Activated gamma-delta T cell treated with Interleukin-2 at 50 U/mL for 16 hours (primary cell): ENCODE data around the gene C10orf90.

ENCODE experiments used
- DNase-seq: peaks from one replicate; pipeline ENCODE4 v3.0.0-alpha.2; 2020

Gene C10orf90

DNA sequence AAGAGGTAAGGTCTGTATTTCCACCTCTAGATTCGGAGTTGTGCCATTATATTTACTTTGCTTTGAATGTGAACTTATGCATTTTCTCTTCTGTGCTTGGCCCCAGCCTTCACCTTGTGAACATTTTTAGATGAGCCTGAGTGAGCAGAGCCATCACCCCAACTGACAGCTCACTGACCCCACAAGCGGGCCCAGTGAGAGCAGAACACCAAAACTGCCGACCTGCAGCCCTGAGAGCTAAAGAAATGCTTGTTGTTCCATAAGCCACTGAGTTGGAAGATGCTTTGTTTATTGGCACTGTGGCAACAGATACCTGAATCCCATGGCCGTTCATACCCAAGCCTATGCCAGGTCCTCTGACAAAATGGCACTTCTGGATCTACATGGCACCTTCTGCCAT is 37.8 kb downstream of the C10orf90 start:
- no peak for DNase-seq

DNA sequence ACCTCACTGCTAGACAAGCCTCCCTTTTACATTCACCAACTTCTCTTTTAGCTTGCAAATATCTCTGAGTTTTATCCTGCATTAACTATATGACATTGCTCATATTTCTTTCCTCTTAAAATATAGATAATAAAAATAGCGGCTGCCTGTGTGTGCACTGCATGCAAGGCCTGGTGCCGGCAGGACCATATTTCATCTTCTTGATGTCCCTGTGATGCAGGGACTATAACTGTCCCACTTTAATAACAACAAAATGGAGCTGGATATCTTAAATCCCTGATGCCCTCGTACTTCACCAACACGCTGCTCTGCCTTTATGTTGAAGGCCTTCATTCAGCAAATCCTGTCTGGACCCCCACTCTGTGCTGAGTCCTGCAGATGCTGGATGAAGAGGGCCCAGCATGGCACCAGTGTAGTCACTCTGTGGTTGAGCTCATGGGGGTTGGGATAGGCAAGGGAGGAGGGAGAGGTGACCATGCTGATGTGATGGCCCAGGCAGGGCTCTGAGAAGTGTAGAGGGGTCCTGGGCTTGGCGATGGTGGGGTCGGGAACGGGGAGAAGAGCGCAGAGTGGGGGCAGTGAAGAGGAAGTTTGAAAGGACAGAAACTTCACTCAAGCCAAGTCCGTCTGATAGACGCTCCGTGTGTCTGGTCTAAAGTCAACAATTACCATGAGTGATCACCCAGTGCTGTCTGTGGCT is 40.4 kb downstream of the C10orf90 start:
- DNase-seq, result no peak

DNA sequence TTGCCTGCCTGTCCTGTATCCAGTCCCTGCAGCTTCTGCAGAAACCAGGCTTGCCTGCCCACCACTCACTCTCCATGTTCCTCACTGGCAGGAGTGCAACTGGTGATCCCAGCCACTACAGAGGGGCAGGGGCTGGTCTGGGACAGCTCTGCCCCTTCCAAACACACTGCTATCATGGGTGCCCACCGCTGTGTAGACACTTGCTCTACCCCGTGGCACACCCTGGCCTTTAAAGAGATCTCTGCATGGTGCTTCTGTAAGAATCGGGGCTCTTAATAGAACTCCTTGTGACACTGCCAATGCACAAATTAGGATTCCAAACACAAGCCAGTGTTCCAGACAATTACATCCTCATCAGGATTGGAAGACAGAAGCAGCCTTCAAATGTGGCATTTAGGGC is 41.7 kb downstream of the C10orf90 start:
- no peak for DNase-seq

DNA sequence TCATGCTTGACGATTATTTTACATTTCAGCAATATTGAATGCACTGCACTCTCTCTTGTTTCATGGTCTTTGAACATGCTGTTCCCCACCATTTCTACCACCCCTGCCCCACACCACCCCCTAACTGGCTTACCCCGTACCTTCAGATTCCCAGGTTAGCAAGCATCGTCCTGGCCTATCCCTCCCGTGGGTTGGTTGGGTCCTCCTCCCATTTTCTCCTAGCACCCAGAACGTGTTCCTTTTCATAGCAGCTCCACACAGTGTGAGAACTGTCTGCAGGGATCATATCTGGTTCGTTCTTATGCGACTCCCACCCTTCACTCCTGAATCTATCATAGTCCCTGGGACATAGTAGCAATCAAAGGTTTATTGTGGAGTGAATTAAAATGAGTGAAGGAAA is 48.6 kb downstream of the C10orf90 start:
- no peak for DNase-seq

DNA sequence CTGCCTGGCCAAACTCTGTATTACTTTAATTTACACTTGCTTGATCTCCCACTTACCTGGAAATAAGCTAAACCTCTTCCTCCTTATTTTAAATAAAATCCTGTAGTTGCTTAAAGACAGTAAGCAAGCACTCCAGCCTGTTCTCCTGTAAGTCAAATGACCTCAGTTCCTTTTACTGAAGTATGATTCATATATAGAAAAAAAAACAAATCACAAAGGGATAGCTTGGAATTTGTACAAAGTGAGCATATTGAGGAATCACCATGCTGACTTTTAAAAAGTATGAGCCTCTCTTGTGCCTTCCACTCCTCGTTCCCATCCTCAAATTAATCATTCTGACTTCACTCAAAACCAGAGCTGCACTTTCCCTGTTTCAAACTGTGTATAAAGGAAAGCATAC is 52.0 kb downstream of the C10orf90 start:
- no peak for DNase-seq

DNA sequence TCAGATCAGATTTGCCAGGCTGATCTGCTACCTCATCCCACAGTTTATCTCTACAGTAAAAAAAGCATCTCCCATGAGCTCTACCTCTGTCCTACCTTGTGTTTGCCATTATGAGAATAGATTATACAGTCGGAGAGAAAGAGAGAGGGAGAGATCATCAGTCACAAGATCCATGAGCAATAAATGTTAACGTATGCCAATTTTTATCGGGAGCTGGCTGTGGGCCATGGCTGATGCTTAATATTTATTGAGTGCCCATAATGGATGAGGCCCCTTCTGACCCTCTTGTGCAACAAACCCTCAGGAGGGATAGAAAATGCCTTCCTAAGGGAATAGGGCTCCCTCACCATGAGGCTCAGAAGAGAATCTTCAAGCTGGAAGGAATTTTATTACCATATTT is 52.8 kb downstream of the C10orf90 start:
- DNase-seq, result no peak

DNA sequence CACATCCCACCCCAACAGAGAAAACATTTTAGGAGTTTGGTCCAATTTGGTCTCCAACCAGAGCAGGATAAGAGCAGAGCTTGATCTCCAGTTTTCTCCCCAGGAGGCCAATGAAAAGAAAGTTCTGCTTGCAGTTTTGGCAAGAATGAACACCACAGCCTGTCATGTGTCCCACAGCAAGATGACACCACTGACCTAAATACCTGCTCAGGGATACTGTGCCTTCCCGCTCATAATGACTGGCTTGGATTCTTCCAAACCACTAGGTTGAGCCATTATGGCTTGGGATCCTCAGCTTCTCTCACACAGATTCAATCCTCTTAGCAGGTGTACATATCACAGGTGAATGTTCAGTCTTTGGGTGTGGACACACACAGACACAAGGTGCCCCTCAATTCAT is 53.3 kb downstream of the C10orf90 start:
- no peak for DNase-seq

DNA sequence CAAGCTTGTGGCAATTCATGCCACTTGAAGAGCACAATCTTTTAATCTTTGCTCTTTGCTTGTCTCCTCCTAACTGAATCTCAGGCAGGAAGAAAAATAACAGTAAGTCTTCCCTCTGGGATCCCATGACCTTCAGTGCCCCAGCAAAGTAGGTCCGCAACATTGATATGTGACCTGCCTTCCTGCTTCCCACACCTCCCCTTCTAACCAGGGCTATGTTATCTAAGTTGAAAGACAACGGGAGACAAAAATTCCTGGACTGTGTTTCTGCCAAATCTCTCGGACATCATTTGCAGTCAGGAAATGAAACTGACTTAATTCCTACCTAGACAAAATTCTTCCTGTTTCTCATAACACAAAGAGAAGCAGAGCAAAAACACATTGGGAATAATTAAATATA is 53.8 kb downstream of the C10orf90 start:
- DNase-seq, result no peak

DNA sequence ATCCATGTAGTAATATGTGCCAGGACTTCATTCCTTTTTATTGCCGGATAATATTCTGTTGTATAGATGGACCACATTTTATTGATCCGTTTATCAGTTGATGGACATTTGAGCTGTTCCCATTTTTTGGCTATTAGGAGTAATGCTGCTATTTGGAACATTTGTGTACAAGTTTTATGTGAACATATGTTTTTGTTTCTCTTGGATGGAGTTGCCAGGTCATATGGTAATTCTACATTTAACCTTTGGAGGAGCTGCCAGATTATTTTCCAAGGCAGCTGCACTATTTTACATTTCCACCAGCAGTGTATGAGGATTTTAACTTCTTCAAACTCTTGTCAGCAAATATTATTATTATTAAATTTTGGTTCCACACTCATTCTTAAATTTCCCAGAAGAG is 59.2 kb downstream of the C10orf90 start:
- DNase-seq, result no peak

DNA sequence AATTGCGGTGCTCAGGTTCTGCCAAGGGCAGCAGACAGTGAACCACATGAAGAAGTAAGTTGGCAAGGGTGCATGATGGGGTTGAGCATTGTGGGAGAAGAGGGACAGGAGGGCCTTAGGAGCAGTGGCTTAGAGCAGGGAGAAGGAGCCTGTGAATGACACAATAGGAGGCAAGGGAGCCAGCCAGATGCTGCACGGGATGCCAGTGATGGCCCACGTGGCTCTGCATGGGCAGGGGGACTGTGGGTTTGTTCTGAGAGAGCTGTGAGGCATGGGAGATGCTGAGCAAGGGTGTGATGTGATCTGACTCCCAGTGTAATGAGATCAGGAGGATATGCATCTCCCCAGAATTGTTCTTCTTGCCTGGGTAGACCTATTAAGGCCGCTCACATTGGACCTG is 60.9 kb downstream of the C10orf90 start:
- DNase-seq, result no peak

DNA sequence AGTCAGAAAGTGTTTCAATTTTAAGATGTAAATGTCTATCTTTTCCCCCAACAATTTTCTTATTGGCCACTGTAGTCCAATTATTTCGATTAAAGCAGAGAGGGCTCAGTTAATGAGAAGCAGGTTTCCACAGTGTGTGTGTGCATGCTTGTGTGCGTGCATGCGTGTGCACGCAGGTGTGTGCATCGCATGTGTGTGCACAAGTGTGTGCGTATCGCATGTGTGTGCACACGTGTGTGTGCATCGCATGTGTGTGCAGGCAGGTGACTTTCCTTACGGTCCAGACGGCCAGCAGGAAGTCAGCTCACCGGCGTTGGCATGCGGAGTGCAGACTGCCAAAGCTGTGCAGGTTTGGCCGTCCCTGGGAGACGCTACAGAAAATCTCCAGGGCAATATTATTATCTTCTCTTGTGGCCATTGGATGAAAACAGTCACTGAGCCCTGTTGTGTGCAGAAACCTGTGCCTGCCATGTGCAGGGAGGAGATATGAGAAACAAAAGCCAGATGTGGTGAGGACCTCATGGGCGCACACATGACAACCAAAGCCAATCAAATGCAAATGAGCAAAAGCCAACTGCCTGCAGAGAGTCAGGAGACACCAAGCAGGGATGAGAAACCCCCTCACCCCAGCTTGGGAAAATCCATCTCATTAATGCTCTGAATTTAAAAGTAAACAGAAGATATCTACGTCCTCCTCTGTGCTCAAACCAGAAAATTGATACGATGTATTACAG is 70.4 kb downstream of the C10orf90 start:
- no peak for DNase-seq

DNA sequence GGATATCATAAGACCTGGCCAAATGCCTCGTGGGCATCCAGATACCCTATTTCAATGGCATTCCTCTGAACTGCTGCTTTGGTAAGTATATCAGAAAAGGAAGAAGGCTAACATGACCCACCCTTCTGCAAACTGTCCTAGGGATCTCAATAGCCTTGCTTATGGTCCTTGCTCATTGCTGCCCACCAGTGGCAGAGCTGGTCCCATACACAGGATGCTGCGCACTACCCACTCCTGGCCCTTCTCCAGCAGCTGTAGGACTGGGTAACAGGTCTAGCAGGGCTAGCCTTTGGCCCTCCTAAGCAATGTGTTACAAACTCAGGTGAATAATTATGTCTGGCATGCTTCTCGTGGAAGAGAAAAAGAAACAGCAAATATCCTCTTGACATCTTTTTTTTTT is 72.5 kb downstream of the C10orf90 start:
- no peak for DNase-seq

DNA sequence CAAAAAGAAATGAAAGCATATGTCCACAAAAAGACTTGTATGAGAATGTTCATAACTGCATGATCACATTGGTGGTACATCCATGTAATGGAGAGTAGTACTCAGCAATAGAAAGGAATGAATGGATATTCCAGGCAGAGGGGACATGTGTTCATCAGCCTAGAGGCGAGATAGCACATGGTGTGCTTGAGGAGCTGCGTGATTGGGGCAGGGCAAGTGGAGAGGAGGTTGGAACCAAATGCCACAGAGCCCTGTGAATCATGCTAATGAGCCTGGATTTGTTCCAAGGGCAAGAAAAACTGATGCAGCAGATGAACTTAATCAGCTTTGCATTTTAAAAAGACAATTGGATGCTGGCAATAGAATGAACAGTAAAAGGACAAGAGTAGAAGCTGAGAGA is 73.3 kb downstream of the C10orf90 start:
- no peak for DNase-seq

DNA sequence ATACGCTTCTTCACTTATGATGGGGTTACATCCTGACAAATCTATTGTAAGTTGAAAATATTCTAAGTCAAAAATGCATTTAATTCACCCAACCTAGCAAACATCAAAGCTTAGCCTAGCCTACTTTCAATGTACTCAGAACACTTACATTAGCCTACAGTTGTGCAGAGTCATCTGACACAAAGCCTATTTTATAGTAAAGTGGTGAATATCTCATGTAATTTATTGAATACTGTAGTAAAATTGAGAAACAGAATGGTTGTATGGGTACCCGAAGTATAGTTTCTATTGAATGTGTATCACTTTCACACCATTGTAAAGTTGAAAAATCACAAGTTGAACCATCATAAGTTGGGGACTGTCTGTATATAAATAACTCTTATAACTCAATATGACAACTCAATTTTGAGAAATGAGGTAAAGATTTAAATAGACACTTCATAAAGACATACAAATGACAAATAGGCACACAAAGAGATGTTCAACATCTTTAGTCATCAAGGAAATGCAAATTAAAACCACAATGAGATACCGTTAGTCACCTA is 73.9 kb downstream of the C10orf90 start:
- no peak for DNase-seq

DNA sequence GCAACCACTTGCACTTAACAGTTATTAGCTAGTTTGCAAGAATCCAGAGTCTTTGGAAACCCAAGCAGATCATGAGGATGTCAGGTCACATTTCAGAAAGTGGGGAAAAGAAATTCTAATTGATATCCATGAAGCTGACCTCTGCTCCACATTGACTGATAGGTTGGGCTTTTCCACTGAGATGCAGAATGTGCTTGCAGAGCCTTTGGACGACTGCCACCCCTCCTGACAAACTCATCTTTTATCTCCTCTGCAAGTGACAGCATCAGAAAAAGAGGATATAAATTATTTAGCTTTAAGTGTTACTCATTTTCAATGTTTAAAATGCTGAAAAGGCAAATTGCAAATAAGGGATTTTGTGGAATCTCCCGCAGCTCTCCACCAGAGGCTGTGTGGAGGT is 75.3 kb downstream of the C10orf90 start:
- no peak for DNase-seq

DNA sequence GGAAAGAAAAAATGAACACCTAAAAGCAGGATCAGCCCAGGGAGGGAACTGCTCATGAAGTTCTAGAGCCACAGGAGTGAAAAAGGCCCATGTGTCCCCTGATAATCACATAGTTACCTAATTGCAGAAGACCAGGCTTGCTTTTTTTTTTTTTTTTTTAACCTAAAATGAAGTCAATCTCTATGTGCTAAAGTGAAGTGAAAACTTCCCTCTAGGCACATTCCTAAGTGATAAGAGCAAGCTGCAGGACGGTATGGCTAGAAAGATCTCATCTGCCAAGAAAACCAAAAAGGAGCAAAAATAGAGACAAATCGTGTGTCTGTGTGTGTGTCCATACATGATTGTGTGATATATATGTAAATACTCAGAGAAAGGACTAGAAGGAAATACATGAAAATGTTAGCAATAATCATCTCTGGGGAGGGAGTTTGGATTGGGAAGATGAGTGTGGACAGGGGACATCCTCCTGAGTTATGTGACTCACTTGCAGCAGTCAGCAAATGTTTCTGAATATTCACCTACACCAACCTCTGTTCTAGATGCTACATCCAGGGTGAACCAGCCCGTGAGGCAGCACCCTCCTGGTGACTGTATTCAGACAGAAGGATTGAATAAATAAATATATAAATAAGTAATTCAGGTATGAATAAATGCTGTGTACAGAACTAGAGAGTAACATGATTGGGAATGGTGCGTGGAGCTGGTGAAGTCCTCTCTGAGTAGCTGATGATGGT is 76.4 kb downstream of the C10orf90 start:
- DNase-seq, result no peak

DNA sequence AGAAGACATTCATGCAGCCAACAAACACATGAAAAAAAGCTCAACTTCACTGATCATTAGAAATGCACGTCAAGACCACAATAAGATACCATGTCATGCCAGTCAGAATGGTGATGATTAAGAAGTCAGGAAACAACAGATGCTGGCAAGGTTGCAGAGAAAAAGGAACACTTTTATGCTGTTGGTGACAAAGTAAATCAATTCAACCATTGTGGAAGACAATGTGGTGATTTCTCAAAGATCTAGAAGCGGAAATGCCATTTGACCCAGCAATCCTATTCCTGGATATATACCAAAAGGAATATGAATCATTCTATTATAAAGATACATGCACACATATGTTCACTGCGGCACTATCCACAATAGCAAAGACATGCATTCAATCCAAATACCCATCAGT is 77.6 kb downstream of the C10orf90 start:
- no peak for DNase-seq

DNA sequence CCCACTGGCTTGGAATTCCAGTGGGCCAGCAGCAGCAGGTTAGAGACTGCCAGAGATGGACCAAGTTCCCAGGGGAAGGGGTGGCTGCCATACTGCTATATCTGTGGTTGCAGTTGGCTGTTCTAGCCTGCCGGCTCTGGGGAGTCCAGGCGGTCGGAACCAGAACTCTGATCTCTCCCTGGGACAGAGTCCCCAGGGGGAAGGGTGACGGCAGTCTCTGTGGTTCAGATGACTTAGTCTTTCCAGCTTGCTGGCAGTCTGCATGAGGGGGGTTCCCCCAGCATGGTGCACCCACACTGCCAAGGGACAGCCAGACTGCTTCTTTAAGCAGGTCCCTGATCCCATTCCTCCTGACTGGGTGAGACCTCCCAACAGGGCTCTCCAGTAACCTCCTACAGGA is 82.5 kb downstream of the C10orf90 start:
- DNase-seq, result no peak

DNA sequence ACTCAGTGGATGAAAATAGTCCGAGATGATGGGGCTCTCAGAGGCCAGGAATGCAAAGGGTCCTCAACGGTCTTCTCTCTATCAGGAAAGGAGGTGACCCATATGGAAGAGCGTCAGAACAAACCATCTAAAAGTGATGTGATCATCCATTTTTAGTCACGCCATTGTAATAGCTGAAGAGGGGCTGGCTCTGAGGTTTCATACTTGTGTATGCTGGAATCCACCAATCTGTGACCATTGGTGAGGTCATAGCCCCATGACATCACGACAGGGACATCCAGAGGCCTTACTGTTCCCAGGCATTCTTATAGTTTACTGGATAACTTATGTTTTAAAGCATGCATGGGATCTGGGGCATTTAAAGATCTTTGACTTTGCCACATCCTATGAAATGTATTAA is 83.6 kb downstream of the C10orf90 start:
- DNase-seq, result no peak

DNA sequence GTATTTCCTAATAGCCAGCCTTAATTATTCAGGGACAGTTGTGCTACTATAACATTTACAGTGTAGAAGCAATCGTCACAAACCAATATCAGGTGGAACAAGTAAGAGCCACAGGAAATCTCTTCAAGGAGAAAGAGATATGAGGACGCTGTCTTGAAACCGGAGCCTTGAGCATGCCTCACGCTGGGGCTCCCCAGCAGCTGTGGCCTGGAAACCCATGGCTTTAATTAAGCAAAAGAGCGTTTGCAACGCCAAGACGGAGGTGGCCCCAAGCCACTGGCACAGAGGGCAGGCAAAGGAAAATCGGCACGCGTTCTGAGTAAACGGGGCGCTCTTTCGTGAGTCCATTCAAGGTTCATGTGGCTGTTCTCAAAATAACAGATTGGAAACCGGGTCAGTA is 84.4 kb downstream of the C10orf90 start:
- no peak for DNase-seq

DNA sequence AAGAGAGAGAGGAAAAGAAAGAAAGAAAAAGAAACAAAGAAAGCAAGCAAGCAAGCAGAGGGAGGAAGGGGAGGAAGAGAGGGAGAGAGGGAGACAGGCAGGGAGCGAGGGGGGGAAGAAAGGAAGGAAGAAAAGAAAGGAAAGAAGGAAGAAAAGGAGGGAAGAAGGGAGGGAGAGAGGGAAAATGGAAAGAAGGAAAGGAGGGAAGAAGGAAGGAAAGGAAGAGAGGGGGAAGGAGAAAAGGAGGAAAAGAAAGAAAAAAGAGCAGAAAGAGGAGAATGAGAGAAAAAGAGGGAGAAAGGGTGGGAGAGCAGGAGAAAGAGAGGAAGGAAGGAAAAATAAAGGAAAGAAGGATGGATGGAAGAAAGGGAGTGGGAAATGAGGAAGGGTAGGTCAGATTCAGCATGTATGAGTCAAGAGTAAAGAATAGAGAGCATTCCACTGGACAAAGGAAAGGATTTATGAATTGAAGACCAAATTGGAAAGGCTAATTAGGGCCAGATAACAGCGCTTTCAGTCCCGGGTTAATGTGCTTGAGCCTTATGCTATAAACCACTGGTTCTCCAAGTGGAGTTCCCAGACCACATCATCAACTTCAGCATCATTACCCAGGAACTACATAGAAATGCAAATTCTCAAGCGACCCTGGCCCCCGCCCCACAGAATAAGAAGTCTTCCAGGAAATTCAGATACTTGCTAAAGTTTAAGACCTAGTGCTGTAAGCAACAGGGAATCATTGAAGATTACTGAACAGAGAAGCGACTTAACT is 85.1 kb downstream of the C10orf90 start:
- no peak for DNase-seq

DNA sequence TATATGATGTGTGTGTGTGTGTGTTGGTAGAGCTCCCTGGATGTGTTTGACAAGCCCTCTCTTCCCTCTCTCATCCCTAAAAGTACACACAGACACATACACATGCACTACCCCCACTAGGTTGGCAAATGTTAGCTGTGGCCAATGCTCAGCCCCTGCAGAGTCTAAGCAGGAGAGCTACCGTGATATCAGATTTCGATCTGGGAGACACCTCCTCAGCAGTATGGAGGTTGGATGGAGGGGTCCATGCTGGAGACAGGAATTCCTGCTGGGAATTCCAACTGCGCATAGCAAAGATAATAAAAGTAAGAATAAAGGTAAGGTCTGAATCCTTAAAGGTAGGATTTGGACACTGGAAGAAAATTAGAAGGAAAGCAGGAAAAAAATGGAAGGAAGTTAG is 85.7 kb downstream of the C10orf90 start:
- DNase-seq, result no peak

DNA sequence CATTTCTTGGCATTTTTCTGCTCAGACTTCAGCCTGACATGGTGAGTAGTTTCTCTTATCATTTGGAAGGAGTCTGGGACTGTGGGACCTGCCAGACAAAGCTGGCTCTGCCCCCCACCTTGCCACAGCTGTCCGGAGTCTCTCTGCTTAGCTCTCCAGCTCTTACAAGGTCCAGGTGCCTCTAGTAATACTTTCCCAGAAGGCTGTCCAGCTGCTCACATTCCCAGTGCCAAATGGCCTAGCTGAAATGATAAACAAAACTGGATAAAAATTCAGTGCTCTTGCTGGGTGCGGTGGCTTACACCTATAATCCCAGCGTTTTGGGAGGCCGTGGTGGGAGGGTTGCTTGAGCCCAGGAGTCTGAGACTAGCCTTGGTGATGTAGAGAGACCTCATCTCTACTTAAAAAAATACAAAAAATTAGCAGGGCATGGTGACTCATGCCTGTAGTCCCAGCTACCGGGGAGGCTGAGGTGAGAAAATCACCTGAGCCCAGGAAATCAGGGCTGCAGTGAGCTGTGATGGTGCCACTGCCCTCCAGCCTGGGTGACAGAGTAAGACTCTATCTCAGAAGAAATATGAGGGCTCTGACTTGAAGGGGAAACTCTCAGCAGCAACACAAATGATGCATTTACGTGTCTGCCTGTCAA is 86.8 kb downstream of the C10orf90 start:
- no peak for DNase-seq
